IMR-90 (cell line): ENCODE results near the gene CNTN5. TPM values are rescaled to one million over a fixed set of nuclear protein-coding genes. Genes with fewer than 3 reads are reported as not detected.

Source experiments
- ATAC-seq: fragments of 200-7000 bp; cut with Tn5 transposase; 2 replicates; pipeline ENCODE4 v1.9.1; 2020; ENCODE audit warnings: low read depth, mild to moderate bottlenecking, moderate library complexity
- BruUV-seq: library from RNA; stranded (reverse); fragments of 400-500 nt; replicated peaks from 2 replicates; lab custom pipeline; 2021; lab: Mats Ljungman, UMichigan
- CTCF ChIA-PET: fragments of 300-600 bp; formaldehyde crosslinking; extraction: SDS; loops from one replicate; lab custom pipeline; 2021; ENCODE audit warnings: antibody characterized with exemption; lab: Yijun Ruan, JAX
- POLR2A ChIA-PET: fragments of 300-600 bp; sonication (Branson Sonifier 250); formaldehyde crosslinking; loops from one replicate; lab custom pipeline; 2022; ENCODE audit warnings: antibody characterized with exemption; ENCODE audit not compliant: unreplicated experiment; lab: Charles Lee
- DNase-seq: peaks from one replicate; pipeline ENCODE4 v3.0.0; 2013
- H2AFZ ChIP-seq: replicated peaks from 2 replicates; pipeline ENCODE3; 2013; ENCODE audit warnings: low read length, mild to moderate bottlenecking; ENCODE audit not compliant: poor library complexity
- H2AK5ac ChIP-seq: 2 replicates; pipeline ENCODE4 v1.6.1; 2013; ENCODE audit warnings: low read depth, low read length, inconsistent platforms
- H2AK9ac ChIP-seq: replicated peaks from 2 replicates; pipeline ENCODE3; 2013; ENCODE audit warnings: mild to moderate bottlenecking, low read depth, low read length, moderate library complexity; ENCODE audit not compliant: poor library complexity
- H2BK120ac ChIP-seq: 2 replicates; pipeline ENCODE4 v1.6.1; 2013; ENCODE audit warnings: low read depth, low read length, inconsistent platforms
- H2BK15ac ChIP-seq: 3 replicates; pipeline ENCODE4 v1.6.1; 2013; ENCODE audit warnings: low read depth, low read length, inconsistent platforms
- H2BK20ac ChIP-seq: 2 replicates; pipeline ENCODE4 v1.6.1; 2013; ENCODE audit warnings: low read depth, mild to moderate bottlenecking, inconsistent platforms, low read length, moderate library complexity
- H2BK5ac ChIP-seq: 2 replicates; pipeline ENCODE4 v1.6.1; 2013; ENCODE audit warnings: mild to moderate bottlenecking, low read depth, low read length, inconsistent platforms; ENCODE audit not compliant: poor library complexity, severe bottlenecking
- H3K14ac ChIP-seq: replicated peaks from 2 replicates; pipeline ENCODE4 v1.6.1; 2013; ENCODE audit warnings: low read depth, low read length, inconsistent platforms
- H3K18ac ChIP-seq: 2 replicates; pipeline ENCODE4 v1.6.1; 2013; ENCODE audit warnings: low read depth, low read length, control low read depth
- H3K23ac ChIP-seq: 2 replicates; pipeline ENCODE4 v1.6.1; 2013; ENCODE audit warnings: low read depth, low read length, inconsistent platforms
- H3K27ac ChIP-seq: 2 replicates; pipeline ENCODE4 v1.5.1; 2013; ENCODE audit warnings: mild to moderate bottlenecking, control low read depth, low read length; ENCODE audit not compliant: insufficient read depth
- H3K27me3 ChIP-seq: 2 replicates; pipeline ENCODE4 v1.6.1; 2013; ENCODE audit warnings: low read length; ENCODE audit not compliant: control insufficient read depth, insufficient read depth
- H3K36me3 ChIP-seq: 2 replicates; pipeline ENCODE4 v1.6.1; 2013; ENCODE audit warnings: low read length, mixed read lengths; ENCODE audit not compliant: control insufficient read depth, insufficient read depth
- H3K4ac ChIP-seq: 2 replicates; pipeline ENCODE4 v1.6.1; 2013; ENCODE audit warnings: low read depth, low read length, inconsistent platforms
- H3K4me1 ChIP-seq: 2 replicates; pipeline ENCODE4 v1.6.1; 2013; ENCODE audit warnings: low read length, mixed read lengths; ENCODE audit not compliant: control insufficient read depth, insufficient read depth
- H3K4me2 ChIP-seq: 2 replicates; pipeline ENCODE4 v1.6.1; 2013; ENCODE audit warnings: low read depth, mild to moderate bottlenecking, control low read depth, low read length, moderate library complexity
- H3K4me3 ChIP-seq: 2 replicates; pipeline ENCODE4 v1.5.1; 2013; ENCODE audit warnings: low read depth, mild to moderate bottlenecking, control low read depth, low read length, moderate library complexity; ENCODE audit not compliant: insufficient read depth
- H3K56ac ChIP-seq: 2 replicates; pipeline ENCODE4 v1.6.1; 2013; ENCODE audit warnings: low read length, inconsistent platforms; ENCODE audit not compliant: insufficient read depth; ENCODE audit errors: extremely low read depth
- H3K79me1 ChIP-seq, 2 experiments: 2 replicates each; pipeline ENCODE4 v1.6.1; 2013; ENCODE audit warnings: low read length in 2 of 2, inconsistent platforms in 1 of 2, low read depth in 1 of 2
- H3K9ac ChIP-seq: 2 replicates; pipeline ENCODE4 v1.6.1; 2013; ENCODE audit warnings: low read depth, low read length, control low read depth
- H3K9me1 ChIP-seq: 2 replicates; pipeline ENCODE4 v1.6.1; 2013; ENCODE audit warnings: low read length, inconsistent platforms; ENCODE audit not compliant: insufficient read depth
- H3K9me3 ChIP-seq: 2 replicates; pipeline ENCODE4 v1.6.1; 2013; ENCODE audit warnings: low read length; ENCODE audit not compliant: control insufficient read depth, insufficient read depth
- H4K20me1 ChIP-seq: 2 replicates; pipeline ENCODE4 v1.6.1; 2013; ENCODE audit warnings: low read length, inconsistent platforms; ENCODE audit not compliant: insufficient read depth
- H4K5ac ChIP-seq: 2 replicates; pipeline ENCODE4 v1.6.1; 2013; ENCODE audit warnings: mild to moderate bottlenecking, low read depth, low read length, control low read depth
- H4K8ac ChIP-seq, 2 experiments: 2 replicates each; pipeline ENCODE4 v1.6.1; 2013; ENCODE audit warnings: low read depth in 2 of 2, low read length in 2 of 2, control low read depth in 1 of 2, inconsistent platforms in 1 of 2
- H4K91ac ChIP-seq: 2 replicates; pipeline ENCODE4 v1.6.1; 2013; ENCODE audit warnings: low read depth, low read length, inconsistent platforms; ENCODE audit not compliant: insufficient read depth
- BHLHE40 ChIP-seq: fragments of 150-350 bp; IDR thresholded peaks from 2 replicates; pipeline ENCODE4 v1.6.1; 2016; ENCODE audit warnings: mild to moderate bottlenecking, low read depth, low read length
- CTCF ChIP-seq: conservative IDR thresholded peaks from 2 replicates; pipeline ENCODE4 v1.5.1; 2012; ENCODE audit warnings: mild to moderate bottlenecking, low read depth, low read length, improper control_type of control experiment
- ELK1 ChIP-seq: fragments of 150-350 bp; IDR thresholded peaks from 2 replicates; pipeline ENCODE4 v1.6.1; 2016; ENCODE audit warnings: low read depth, mild to moderate bottlenecking, low read length, moderate library complexity, borderline replicate concordance
- FOS ChIP-seq: fragments of 150-350 bp; IDR thresholded peaks from 2 replicates; pipeline ENCODE4 v1.6.1; 2016; ENCODE audit warnings: low read depth, low read length
- MAFK ChIP-seq: IDR thresholded peaks from 2 replicates; pipeline ENCODE4 v1.6.1; 2012; ENCODE audit warnings: low read depth, low read length, improper control_type of control experiment
- MXI1 ChIP-seq: IDR thresholded peaks from 2 replicates; pipeline ENCODE4 v1.6.1; 2012; ENCODE audit warnings: low read depth, mild to moderate bottlenecking, low read length, moderate library complexity, borderline replicate concordance
- NFE2L2 ChIP-seq: fragments of 150-350 bp; IDR thresholded peaks from 2 replicates; pipeline ENCODE4 v1.6.1; 2016; ENCODE audit warnings: low read depth, mild to moderate bottlenecking, low read length
- POLR2A ChIP-seq: IDR thresholded peaks from 2 replicates; pipeline ENCODE4 v1.6.1; 2012; ENCODE audit warnings: mild to moderate bottlenecking, low read depth, low read length
- RCOR1 ChIP-seq: IDR thresholded peaks from 2 replicates; pipeline ENCODE4 v1.6.1; 2012; ENCODE audit warnings: mild to moderate bottlenecking, low read length, improper control_type of control experiment; ENCODE audit not compliant: insufficient replicate concordance
- RFX5 ChIP-seq: IDR thresholded peaks from 2 replicates; pipeline ENCODE4 v1.8.0; 2012; ENCODE audit warnings: low read depth, mild to moderate bottlenecking, low read length, moderate library complexity
- USF2 ChIP-seq: fragments of 150-350 bp; IDR thresholded peaks from 2 replicates; pipeline ENCODE4 v1.6.1; 2017; ENCODE audit warnings: mild to moderate bottlenecking, antibody characterized with exemption, low read length, low read depth
- WGBS, 2 experiments: methylation state at CpG; one replicate each; pipeline versions ENCODE4 v1.1.5 to v1.1.7; 2013; ENCODE audit warnings: missing lambda C conversion rate in 2 of 2; ENCODE audit not compliant: insufficient read length in 1 of 2; ENCODE audit errors: extremely low coverage in 2 of 2; 5-methylcytosine and 5-hydroxymethylcytosine counted together
- dilution Hi-C: fragments of 300-500 bp; cut with HindIII; formaldehyde crosslinking; loops from one replicate; pipeline ENCODE4 v1.14.3; 2018; ENCODE audit warnings: low sequenced_read_pairs; ENCODE audit not compliant: unreplicated experiment
- in situ Hi-C: fragments of 300-500 bp; cut with MboI; formaldehyde crosslinking; loops from 3 replicates; pipeline ENCODE4 v1.14.3; 2019; ENCODE audit warnings: low sequenced_read_pairs, inconsistent platforms, mixed read lengths
- intact Hi-C: fragments of 100-400 bp; cut with micrococcal nuclease; formaldehyde crosslinking; loops from 2 replicates; pipeline ENCODE4 v1.10.0; 2022
- polyA plus RNA-seq, 3 experiments: library from polyadenylated mRNA; depleted of rRNA; stranded (reverse); fragments of >200 nt; gene quantifications; 2 replicates each; pipeline ENCODE4 v1.2.3, GENCODE V29; 2012; ENCODE audit warnings: low replicate concordance in 1 of 3
- total RNA-seq: library from RNA; depleted of rRNA; stranded (reverse); fragments of >200 nt; gene quantifications from 2 replicates; pipeline ENCODE4 v1.2.3, GENCODE V29; 2012

The CNTN5 gene
- total and polyA plus RNA-seq, 2 of the 4 experiments (the other 2 are of a cell fraction): not detected

DNA sequence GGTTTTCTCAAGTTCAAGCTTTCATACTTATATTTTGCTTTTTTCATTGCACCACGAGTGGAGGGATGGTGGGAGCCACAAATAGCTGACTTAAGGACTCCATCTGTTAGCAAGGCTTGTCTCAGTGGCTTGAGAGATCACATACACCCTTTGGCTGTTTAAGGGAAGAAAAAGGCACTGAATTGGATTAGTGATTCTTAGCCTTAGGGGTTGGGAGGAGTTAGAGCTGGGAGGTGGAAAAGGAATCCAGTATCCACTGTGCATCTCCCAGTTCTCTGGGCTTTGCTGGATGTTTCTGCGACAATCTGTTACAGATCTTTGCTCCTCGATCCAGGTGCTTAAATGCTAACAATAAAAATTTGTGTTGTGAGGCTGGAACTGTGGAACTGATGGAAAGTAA is 593.6 kb downstream of the CNTN5 start:
- Histone ChIP-seq H3K27me3 (no peaks in the 10 kb centered on the region), H3K18ac (no peak overlapping the region), H3K56ac (no peak overlapping the region), H4K8ac (no peak overlapping the region), H2AFZ (no peak overlapping the region), H3K4ac (no peak overlapping the region), H4K5ac (no peak overlapping the region), H3K23ac (no peak overlapping the region), H2BK15ac (no peak overlapping the region), H2AK9ac (no peak overlapping the region), H4K20me1 (no peaks in the 10 kb centered on the region), H3K4me1 (no peaks in the 10 kb centered on the region), H3K36me3 (no peaks in the 10 kb centered on the region), H2AK5ac (no peak overlapping the region), H4K91ac (no peak overlapping the region), H3K79me1 (no peaks in the 10 kb centered on the region), H3K4me3 (no peak overlapping the region), H2BK20ac (no peak overlapping the region), H3K9ac (no peak overlapping the region), H2BK5ac (no peak overlapping the region), H3K27ac (no peak overlapping the region), H2BK120ac (no peak overlapping the region), H3K4me2 (no peak overlapping the region), H3K9me3 (no peaks in the 10 kb centered on the region), H3K9me1 (no peaks in the 10 kb centered on the region), H3K14ac (no peak overlapping the region)
- WGBS, 2 experiments: no CpG with 5 or more reads among the region's 3 CpGs
- intact Hi-C loops: no loop called here
- in situ Hi-C loops: no loop called here
- BruUV-seq: no TSS peak
- ChIA-PET CTCF (no interaction called here), POLR2A (no interaction called here)
- ATAC-seq: no peak
- DNase-seq: no peak
- dilution Hi-C loops: no loop called here
- TF ChIP-seq BHLHE40 (no peak), FOS (no peak), POLR2A (no peak), CTCF (no peak), RFX5 (no peak), MXI1 (no peak), USF2 (no peak), RCOR1 (no peak), NFE2L2 (no peak), MAFK (no peak), ELK1 (no peak)
